ENCODE data around the gene GNB5.

The GNB5 gene

DNA sequence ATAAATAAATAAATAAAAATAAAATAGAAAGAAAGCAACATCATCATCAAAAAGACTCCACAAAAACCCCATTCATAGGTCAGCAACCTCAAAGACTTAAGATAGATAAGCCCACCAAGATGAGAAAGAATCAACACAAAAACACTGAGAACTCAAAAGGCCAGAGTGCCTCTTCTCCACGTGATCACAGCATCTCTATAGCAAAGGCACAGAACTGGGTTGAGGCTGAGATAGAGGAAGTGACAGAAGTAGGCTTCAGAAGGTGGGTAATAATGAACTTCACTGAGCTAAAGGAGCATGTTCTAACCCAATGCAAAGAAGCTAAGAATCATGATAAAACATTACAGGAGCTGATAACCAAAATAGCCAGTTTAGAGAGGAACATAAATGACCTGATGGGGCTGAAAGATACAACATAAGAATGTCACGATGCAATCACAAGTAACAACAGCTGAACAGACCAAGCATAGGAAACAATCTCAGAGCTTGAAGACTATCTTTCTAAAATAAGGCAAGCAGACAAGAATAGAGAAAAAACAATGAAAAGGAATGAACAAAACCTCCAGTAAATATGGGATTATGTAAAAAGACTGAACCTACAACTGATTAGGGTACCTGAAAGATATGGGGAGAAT, 26.4 kb downstream of the GNB5 start:
- DNase-seq: no peak

DNA sequence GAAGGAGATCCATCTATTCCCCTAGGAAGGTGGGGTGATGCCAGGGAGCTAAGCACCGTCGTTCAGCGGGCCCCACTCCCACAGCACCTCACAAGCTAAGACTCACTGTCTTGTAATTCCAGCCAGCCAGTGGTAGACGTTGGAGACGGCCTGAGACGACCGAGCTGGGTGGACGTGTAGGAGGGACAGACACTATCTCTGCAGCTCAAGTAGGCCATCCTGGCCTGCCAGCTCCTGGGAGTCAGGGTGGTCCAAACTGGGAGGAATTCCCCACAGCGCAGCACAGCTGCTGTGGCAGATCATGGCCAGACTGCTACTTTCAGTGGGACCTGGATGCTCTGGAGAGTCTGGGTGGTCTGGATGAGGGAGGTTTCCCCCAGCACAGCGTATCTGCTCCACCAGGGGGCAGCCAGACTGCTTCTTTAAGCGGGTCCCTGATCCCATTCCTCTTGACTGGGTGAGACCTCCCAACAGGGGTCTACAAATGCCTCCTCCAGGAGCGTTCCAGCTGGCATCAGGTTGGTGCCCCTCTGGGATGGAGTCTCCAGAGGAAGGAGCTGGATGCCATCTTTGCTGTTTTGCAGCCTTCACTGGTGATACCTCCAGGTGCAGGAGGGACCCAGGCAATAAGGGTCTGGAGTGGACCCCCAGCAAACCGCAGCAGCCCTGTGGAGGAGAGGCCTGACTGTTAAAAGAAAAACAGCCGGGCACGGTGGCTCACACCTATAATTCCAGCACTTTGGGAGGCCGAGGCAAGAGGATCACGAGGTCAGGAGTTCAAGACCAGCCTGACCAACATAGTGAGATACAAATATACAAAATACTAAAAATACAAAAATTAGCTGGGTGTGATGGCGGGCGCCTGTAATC, 27.6 kb downstream of the GNB5 start:
- DNase-seq: no peak

DNA sequence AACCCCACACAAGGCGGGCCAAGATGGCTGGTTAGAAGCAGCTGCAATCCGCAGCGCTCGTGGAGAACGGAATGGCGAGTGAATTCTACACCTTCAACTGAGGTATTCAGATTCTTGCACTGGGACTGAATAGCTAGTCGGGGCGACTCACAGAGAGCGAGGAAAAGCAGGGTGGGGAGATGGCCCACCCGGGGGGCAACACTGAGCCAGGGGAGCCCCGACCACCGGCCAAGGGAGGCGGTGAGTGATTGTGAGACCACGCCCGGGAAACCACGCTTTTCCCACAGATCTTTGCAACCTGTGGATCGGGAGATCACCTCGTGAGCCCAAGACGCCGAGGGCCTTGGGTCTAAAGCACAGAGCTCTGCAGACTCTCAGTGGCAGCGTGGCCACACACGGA, 28.3 kb downstream of the GNB5 start:
- no peak for DNase-seq

DNA sequence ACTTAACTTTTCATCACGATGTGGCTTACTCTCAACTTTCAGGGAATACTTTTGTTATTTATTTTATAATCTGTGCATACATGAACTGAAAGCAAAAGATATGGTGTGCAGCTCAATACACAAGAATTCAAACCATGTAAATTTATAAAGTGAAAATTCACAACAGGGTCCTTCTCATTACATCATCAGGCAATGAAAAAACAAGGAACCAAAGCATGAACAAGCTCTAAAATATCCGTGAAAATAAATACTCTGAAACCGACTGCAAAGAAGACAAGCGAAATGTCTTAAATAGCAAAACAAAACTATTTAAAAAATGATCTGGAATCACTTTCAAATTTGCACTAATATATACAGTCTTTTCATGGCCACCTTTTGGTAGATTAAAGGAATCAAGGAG, 28.9 kb downstream of the GNB5 start:
- DNase-seq: no peak

DNA sequence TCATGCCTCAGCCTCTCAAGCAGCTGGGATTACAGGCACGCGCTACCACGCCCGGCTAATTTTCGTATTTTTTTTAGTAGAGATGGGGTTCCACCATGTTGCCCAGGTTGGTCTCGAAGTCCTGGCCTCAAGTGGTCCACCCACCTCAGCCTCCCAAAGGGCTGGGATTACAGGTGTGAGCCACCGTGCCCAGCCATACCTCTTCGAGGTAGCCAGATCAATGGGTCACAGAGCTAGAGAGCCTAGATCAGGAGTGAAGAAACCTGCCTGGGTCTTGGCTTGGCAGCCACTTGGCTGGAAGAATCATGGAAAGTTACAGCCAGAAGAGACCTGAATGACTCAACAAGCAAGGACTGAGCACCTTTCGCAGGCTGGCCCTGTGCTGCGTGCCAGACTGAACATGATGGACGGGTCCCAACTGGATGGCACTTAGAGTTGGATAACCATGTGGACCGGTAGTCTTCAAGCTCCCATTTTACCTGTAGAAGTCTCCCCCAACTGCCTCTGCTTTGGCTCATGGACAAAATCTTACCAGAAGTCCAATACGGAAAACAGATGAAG, 29.7 kb downstream of the GNB5 start:
- no peak for DNase-seq

DNA sequence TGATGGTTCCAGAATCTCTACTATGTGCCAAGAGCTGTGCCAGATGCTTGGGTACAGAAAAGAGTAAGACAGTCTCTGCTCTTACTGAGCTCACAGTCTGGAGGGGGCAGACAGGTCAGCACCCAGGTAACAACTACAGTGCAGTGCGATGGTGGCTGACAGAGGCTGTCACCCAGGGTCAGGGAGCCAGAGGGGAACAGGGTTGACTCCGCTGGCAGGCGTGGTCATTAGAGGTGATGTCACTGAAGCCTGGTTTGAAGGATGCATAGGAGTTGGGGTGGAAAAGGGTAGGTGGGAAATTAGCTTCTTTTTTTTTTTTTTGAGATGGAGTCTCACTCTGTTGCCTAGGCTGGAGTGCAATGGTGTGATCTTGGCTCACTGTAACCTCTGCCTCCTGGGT, 31.5 kb downstream of the GNB5 start:
- no peak for DNase-seq

DNA sequence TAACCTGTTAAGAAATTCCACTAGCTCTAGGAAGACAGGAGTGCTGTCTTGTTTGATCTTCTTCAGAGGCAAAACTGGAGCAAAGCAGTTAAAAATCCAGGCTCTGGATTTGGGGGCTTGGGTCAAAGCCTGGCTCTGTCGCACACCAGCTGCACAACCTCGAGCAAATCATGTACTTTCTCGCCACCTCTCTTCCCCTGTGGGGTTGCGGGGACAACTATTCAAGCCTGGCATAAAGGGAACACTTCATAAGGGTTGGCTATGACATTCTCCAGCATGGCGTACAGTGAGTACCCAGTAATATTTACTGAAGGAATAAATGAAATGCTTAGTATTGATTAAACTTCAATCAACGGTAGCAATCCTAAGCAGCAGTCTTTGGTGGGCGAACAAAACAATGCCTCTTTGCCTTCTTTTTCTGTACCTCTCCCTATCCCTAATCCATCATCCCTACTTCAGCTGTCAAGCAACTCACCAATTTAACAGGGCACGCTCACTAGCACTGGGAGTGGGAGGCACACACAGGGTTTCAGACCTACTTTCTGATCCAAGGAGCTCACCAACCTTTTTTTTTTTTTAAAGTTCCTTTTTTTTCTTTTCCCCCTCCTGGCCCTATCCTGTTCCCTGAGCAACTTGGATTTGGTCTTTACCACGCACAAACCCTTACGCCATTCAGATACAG, 33.0 kb downstream of the GNB5 start:
- no peak for DNase-seq

DNA sequence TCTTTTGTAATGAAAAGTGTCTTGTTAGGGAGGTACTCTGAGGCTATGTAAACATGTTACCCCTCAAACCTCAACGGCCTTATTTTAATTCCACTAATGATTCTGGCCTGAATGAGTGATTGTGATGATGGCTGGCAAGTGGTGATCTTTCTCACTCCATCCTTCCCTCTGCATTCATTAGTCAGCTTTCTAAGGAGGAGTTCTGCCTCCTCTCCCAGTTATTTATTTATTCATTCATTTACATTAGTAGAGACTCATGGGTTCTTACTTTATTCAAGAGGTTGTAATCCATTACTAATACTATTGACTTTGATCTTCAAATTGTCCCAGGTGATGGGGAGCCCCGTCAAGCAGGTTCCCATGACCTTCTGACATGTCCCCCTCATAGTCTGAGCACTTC, 35.3 kb downstream of the GNB5 start:
- no peak for DNase-seq

DNA sequence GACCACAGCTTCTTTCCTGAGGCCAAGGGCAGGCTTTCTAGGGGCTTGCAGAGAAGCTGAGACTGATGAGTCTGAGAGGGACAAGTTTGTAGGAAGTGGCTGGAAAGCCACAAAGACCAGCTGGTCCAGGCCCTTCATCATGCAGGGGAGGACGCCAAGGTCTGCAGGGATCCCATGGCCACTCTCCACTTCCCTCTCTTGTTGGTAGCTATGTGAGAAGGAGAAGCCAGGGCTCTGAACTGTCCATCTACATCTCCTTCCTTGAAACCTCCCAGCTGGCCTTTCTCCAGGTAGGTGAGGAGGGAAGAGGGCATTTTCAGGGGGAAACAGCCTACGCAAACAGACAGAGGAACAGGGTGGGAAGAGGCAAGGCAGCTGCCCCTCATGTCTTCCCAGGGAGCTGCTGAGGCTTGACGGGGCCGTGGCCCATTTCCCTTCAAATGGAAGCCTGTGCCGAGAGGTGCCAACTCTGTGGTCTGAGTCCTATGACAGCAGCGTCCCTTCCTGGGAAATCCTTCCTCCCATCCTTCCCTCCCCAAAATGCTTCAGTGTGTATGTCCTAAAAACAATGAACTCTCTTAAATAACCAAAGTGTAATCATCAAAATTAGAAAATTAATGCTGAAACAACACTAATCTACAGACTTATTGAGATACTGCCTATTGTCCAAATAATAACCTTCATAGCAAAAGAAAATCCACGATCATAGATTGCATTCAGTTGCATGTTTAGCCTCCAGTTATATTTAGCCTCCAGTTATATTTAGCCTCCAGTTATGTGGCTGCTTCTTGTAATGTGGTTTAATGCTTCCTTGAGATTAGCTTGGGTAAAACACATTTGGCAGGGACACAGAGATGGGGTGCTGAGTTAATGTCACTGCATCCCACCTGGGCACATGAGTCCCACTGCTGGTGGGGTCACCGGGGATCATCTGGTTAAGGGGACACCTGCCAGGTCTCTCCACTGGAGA, 36.0 kb downstream of the GNB5 start:
- no peak for DNase-seq

DNA sequence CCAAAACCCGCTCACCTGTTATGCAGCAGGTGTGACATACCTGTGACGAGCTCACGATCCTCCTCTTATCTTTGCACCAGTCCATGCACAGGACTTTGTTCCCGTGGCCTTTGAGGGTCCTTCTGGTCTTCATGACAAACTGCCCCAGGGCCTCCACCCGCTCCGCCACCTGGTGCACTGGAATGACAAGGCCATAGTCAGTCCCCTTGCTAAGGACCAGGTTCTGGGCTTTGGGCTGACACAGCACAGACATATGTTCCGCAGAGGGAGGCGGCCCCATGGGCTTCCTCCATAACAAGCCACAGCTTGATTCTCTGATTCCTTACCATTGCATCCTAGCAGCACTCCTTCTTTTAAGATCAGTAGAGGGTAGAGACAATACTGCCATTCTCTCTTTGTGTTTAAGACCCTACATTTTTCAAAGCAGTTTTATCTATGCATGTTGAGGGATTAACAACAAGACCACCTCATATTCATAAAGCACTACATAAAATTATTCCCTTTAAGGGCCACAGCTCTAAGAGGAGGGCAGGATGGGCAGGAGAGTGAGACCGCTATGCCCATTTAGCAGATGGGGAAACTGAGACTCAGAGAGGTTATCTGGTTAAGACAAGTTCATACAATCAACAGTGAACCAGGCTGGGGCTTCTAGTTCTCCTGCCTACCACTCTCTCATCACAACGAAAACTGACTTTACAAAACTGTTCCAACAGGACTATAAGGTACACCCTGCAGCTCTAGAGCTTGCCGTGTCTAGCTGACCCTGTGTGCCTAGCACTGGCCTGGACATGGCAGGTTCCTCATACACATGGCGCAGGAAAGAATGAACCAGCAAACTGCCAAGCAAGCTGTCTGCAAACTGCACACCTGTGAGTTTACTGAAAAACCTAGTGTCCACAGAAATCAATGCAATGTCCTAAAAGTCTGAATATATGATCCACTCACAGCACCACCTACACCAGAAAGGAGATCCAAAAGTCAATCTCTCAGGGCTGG, 37.0 kb downstream of the GNB5 start:
- no peak for DNase-seq

DNA sequence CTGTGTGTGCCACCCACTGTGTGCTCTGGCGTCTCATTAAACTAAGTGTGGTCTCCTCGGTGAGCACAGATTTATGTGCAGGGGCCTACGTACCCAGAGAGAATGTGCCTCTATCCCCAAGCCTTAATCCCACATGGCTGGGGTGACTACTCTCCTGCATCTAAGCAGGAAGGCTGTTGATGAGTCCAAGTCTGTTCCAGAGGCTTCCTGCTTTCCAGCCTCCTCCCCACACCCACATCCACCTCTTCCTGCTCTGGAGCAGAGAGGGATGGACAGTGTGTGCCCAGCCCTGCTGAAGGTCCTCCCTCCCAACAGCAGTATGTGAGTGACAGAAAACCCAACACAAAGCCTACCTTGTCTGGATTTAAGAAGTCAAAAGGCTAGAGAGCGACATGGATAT, 39.8 kb downstream of the GNB5 start:
- no peak for DNase-seq

DNA sequence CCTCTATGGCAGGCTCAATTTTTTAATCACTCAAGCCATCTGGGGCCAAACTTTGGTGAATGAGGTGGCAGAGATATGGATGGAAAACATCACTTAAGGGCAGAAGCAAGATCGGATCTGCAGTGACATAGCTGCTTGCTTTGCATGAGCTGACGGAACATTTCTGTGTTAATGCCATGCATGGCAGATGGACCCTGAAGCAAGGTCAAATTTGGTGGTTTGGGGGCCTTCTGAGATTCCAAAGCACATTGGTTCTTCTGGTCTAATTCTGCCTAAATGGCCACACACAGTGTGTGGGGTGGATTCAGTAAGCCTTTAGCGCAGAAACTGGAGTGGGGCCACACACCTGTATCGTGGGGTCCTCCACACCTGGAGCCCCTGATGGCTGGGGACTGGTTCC, 40.3 kb downstream of the GNB5 start:
- no peak for DNase-seq

DNA sequence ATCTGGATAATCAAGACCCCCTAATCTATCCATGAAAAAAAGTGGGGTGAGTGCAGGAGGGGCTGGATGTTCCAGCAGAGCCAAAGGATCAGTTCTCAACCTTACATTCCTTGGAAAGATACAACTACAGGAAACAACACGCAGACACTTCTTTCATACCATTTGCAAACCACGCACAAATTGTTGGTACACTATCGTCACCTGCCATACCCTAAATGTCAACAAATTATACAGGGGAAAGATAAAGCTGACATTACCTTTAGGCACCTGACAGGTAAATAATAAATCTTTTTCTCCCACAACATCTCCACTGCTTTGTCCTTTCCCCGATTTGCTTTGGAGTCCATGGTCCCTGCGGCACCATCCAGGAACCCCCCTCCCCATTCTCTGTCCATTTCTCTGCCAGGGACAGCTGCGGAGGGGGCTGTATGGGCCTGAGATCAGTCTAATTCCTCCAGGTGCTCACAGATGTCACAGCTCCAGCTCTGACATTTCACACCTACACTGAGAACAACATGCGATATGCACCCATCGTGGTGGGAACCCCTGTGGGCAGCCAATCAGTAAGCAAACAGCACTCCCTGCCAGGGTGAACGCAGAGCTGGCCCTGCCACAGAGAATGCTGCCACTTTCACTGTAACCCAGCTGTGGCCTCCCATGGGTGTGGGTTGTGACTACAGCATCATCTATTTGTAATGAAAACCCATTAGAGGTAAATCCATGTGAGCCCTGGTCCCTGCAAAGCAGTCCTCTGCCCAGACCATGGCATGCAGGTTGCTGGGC, 41.0 kb downstream of the GNB5 start:
- DNase-seq: no peak

DNA sequence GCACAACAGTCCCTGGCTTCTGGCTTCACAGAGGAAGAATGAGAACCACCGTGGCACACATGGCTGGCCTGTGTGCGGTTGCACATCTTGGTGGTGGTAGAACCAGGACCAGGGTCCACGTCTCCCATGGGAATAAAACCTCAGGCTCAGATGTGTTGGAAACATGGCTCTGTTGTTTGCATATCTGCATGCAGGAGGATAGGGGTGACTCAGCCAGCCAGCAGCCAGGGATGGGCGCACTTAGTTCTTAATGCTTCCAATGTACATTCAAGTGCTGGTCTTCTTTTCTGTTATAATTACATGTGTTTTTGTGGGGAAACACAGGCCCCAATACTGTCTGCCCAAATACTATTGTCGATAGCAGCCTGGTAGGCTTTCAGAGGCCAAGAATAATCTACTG, 42.8 kb downstream of the GNB5 start:
- no peak for DNase-seq

DNA sequence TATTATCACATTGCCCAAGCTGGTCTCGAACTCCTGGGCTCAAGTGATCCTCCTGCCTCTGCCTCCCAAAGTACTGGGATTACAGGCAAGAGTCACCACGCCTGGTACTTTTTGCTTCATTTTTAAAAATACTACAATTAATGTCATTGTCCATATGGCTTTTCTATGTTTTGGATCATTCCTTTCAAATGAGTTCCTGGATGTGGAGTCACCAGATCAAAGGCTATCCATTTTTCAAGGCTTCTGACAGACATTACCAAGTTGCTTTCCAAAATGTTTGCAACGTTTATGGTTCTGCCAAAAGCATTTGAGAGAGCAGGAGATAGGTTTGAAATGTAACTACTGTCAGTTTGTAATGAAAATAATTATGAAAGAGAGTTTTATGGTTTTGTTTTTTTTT, 44.4 kb downstream of the GNB5 start:
- no peak for DNase-seq

DNA sequence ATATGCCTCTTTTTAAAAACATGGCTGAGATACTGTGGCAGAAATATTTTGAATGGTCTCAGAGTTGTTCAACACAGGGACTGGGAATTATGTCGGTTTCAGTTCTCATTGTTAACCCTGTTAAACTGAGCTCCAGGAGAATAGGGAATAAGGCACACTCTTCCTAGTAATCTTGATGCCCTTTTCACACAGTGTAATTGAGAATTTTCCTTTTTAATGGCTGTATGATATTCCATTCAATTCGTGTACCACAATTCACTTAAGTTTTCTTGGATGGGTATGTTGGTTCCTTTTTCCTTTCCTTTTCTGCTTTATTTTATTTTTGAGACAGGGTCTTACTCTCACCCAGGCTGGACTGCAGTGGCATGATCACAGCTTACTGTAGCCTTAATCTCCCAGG, 44.9 kb downstream of the GNB5 start:
- DNase-seq: no peak

DNA sequence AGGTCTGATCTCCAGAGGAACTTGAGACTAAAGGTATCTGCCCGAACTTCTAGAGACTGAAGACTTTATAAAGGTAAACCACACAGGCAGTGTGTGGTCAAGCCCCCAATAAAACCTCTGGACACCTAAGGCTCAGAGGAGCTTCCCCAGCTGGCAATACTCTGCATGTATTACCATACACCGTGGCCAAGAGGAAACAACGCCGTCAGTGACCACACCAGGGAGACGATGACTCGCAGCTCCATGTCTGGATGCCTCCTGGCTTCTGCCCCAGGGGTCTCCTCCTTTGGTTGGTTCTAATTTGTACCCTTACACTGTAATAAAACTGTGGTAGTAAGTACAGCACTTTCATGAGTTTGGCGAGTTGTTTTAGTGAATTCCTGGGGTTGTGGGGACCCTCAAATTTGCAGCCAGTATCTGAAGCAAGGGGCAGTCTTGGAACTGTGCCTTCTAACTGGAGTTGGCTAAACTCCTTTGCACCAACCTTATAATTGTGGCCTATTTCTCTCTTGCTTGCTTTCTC, 46.5 kb downstream of the GNB5 start:
- DNase-seq: no peak

DNA sequence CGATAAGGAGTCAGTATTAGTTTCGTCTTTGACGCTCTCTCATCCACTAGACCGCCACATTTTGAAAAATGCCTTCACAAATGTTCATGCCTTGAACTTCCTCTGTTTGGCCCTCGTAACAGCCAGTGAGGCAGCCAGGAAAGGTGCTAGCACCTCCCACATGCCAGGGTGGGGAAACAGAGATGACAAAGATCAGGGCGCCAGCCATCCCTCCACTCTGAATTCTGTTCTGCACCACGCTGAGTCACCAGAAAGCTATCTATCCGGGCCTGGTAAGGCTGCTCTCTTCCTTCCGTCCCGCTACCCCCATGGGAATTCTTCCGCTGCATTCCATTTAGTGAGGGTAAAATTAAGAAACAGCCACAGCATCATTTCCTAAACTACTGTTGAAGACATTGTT, 47.3 kb downstream of the GNB5 start:
- DNase-seq: no peak

DNA sequence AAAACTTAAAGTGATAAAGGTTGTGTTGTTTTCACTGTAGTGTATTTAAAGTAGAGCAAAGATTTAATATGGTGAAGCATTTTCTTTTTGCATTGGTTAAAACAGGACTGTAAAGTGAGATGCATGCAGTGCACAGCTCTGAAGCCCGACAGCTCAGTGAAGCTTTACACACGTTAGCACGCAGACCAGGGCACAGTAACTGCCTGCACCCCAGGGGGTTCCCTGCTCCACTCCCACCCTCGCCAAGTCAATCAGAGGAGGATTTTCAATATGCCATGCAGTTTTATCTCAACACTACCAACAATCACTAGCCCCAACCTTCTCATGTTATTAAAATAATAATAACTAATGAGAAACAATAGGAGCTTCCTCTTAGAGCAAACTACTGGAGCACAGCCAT, 50.5 kb downstream of the GNB5 start:
- DNase-seq: no peak

Measured in right forelimb (tissue), 1 donor.